Fibroblast of peridontal ligament (primary cell): Measurements from ENCODE around the gene DCPS.
A peak's percentile ranks its signal among the peaks of the same experiment; 100 is the strongest.
"Not testable (repeated sequence)": the region's sequence is repeated elsewhere in the genome, so short reads cannot be mapped to it uniquely, and the experiment has no call there.

ENCODE experiments used
- DNase-seq: peaks from one replicate; pipeline ENCODE4 v3.0.0-alpha.2; 2010; ENCODE audit errors: extremely low read depth

DCPS gene

DNA sequence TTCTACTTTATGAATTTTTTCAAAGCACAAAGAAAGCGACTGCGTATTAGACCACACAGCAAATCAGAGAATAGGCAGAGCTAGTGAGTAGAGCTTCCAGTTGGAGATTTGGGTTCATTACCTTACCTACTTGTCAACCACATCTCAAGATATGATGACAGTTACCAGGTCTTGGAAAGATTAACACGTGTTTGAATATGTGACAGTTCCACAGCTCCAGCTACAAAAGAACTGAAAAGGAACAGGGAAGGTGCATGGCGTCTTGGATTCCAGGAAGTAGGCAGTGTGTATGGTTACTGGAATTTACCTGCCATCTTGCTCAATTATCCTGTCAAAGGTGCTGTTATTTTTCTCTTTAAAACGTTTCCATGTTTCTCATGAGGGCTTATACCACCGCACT, 15.6 kb upstream of the DCPS start:
- no peak for DNase-seq

DNA sequence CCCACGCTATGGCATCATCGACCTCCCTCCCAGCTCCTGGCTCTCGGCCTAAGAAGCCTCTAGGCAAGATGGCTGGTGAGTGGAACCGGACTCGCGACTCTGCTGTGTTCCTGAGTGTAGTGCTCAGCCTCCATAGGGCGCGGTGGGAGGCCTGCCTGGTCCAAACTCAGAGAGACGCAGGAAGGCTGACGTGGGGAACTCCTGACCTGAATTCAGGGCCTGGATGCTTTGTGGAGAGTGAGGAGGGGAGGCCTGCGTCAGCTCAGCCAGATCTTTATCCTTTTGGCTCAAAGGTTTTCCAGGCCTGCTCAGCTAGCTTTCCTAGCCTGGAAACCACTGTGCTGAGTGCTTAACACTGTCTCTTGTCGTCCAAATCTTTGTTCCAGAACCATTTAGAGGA, 13.0 kb upstream of the DCPS start:
- no peak for DNase-seq

DNA sequence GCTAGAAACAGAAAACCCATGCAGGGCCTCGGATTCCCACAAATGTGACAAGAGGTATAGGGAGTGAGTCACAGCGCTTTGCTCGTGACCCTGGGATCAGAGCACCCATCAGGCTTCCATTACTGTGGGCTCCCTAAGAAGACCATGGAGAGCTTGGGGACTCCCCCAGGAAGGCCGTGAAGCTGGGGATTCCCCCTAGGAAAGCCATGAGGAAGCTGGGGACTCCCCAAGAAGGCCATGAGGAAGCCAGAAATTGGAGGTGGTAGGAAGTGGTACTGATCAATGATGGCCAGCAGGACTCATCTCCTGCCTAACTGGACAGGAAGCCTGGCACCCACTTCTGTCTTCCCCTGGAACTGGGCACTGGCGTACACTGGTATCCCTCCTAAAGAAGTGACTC, 10.1 kb upstream of the DCPS start:
- DNase-seq: no peak

DNA sequence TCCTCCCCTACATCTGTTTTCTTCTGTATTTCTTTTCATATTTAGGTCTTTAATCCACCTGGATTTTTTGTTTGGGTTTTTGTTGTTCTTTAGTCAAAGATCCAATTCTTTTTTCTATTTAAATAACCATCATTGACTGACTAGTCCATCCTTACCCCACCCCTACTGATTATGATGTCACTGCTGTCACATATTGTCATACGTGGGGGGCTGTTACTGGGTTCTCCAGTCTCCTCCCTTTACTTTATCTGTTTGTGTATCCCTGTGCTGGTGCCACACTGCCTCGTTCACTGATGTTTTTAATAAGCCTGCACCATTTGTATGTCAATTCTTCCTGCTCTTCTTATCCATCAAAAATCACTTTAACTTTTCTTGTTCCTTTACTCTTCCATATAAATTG, 6.9 kb upstream of the DCPS start:
- DNase-seq: no peak

DNA sequence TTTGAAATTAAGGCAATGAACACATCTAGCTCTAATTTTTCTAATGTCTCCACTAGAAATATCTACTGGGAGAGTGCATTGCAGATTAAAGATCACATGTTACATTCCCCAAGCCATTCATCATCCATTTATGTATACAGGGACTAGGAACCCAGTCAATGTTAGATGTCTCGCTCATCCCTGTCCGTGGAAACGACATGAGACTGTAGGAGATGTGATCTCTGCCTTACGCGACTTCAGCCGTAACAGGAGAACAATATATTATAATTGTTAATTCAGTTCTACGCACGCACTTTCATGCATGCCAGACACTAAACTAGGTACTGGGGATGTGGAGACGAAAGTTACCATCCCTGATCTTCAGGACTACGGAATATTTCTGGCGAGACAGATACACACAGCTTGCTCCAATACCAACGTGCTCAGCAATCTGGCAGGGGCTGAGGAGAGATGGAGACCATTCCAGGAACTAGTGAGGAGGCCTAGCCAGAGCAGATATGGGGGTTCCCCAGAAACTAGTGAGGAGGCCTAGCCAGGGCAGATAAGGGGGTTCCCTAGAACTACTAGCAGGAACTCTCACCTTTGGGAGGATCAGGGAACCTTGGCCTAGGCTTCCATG, 706 bp downstream of the DCPS start:
- no peak for DNase-seq

DNA sequence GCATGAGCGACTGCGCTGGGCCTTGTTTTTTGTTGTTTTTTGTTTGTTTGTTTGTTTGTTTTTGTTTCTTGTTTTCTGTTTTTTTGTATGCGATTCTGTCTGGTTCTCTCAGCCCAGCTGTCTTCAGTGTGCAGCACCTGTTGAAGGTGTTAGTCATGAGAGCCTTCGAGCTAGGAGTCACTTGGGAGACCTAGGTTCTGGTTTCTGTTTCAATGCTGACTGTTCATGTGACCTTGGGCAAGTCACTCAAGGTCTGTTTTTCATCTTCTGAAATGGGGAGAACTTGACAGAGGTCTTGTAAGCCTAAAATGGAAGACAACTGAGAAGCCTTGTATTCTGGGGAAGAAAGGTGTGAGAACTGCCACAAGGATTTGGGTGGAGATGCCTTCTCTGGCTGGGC, 1.8 kb downstream of the DCPS start:
- DNase-seq: no peak

DNA sequence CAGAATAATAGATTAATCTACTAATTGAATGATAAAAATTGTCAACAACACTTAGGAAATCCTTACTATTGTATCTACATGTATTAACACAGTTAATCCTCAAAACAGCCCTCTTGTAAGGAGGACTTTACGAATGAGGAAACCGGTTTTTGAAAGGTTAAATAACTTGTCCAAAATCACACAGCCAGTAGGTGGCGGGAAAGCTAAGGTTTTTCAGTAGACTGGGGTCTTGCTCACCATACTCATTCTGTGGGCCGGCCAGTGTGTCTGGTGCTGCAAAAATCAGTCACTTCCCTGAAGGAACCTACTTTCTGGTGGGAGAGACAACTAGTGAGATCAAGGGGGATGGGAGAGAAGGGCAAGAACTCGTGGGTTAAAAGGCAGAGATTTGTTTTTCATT, 3.8 kb downstream of the DCPS start:
- peak; percentile 67 for DNase-seq

DNA sequence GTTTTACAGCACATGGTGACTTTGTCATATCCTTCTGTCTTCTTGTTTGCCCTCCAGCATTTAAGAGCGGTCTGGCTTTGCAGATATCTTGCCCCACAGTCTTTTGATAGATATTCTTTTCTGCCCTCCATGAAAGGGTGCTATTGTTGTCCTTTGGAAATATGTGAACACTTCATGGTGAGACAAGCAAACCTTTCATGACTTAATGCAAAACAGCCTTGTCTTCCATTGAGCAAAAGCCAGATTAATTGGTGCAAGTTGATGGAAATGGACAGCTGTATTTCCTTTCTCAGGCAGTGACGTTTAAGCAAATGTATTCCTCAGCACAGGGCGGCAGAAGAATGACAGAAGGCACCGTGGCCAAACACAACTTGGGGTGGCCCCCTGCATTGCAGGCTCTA, 4.4 kb downstream of the DCPS start:
- DNase-seq: no peak

DNA sequence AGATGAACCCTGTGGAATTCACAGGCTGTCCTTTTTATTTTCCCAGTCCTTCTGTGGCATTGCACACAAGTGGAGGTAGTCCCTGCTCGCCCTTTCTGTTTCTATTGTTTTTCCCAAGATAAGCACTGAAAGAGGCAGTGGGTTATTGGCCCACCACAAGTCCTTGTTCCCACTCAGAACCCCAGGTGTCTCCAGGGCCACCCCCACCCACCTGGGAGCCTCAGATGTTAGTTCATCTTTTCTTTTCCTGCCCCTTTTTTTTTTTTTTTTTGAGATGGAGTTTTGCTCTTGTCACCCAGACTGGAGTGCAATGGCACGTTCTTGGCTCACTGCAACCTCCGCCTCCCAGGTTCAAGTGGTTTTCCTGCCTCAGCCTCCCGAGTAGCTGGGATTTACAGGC, 4.9 kb downstream of the DCPS start:
- not testable (repeated sequence) for DNase-seq

DNA sequence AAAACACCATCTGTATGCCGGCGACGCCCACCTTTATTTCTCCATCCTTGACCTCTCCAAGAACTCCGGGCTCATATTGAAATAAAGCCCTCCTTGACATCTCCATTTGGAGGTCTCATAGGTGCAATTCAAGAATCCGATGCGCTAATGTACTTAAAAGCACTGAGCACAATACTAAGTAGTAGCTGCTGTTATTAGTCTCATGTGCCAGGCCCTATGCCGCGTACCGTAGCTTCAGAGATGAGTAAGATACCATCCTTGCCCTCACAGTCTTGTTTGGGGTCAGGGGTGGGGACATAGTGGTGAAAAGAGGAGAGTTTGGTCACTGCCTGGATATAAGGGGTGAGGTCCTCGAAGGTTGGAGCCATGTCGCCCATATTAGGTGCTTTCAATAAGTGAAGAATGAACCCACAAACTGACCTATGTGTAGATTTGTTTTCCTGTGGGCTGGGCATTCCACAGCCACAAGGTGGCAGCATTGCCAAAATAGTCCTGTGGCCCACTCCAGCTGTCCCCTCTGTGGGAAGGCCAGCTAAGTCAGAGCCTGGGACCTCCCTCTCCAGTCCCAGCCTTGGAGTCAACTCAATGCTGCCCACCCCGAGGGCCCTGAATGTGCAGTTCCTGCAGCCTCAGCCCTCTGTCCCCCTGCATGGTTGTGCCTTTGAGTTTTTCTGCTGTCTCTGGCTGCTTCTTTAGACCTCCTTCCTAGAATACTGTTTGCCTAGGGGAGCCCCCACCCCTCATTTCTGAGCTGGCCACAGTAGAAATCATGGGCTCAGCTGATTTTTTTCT, 6.5 kb downstream of the DCPS start:
- peak; percentile 77 for DNase-seq

DNA sequence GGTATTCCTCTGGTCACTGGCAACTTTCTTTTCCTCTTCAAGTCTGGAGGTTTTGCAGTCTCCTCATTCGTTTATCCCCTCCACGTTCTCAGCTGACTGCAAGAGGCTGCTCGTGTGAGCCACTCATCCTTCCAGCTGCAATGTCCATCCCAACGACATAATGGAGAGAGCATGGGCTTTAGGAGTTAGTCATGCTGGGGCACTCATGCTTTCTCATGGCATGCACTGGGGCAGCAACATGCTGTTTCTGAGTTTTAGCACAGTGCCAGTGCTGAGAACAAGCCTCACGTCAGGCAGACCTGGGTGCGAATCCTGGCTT, 7.1 kb downstream of the DCPS start:
- no peak for DNase-seq

DNA sequence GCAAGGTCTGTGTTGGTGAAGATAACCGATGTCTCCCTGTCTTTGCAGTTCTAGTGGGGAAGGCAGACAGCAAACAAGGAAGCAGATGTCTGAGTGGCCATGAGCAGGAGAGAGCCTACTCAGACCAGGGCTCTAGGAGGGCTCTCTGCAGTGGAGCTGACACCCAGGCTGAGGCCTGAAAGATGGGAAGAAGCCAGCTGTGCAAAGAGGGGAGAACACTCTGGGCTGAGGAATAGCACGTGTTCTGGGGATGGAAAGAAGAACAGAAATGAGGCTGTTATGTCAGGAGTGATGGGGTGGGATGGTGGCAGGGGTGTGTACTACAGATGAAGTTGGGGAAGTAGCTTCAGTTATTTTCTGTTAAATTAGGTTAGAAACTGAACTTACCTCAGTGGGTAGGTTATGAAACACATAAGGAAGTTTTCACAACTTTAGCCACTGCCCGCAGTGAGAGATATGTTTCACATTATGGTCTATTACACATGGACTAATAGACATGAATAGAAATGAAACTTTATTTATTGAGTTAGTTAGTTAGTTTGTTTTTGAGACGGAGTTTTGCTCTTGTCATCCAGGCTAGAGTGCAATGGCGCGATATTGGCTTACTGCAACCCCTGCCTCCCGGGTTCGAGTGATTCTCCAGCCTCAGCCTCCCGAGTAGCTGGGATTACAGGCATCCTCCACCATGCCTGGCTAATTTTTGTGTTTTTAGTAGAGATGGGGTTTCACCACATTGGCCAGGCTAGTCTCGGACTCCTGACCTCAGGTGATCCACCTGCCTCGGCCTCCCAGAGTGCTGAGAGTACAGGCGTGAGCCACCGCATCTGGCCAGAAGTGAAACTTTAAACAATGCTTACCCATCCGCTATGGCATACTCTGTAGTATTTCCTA, 7.8 kb downstream of the DCPS start:
- DNase-seq: no peak

DNA sequence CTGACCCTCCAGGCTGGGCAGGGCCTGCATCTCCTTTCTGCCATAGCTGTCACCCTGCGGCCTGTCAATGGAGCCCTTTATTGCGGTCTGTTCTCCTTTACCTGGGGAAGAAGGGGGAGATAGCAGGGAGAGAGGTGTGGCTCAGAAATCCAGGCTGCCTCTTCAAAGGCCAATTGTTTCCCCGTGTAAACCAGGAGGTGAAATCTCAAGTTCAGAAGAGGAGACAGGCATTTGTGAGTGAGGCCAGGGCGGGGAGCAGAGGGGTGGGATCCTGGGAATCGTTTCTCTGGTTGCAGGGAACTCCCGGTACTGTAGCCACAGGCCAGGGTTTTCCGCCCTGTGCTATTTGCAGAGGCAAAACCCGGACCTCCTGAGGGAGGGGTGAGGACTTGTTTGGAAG, 9.1 kb downstream of the DCPS start:
- no peak for DNase-seq

DNA sequence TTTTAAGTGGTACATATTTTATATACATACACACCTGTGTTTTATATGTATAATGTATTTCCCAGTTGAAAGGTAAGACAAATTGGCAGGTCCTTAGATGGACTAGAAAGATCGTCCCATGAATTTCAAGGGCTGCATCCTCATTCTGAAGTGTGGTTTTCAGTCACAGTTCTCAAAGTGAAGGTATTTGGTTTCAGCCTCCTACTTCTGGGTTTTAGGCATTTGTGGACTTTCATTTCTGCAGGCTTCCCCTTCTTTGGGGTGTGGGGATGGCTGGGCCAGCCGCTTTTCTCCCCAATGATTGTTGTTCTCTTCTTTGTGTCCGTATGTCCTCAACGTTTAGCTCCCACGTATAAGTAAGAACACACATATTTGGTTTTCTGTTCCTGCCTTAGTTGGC, 10.0 kb downstream of the DCPS start:
- no peak for DNase-seq

DNA sequence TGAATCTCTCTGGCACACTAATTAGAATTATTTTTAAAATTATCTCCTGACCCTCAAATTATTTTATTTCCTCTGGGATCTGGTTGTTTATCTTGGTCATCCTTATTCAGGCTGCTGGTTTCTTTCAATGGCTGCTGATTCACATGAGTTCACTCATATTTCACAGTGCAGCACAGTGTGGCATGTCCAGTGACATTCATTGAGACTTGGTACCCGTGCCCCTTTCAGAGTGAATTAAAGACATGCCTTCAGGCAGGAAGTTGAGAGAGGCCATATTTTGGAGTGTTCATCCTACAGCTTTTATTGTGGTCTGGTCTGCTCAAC, 13.5 kb downstream of the DCPS start:
- DNase-seq: no peak

DNA sequence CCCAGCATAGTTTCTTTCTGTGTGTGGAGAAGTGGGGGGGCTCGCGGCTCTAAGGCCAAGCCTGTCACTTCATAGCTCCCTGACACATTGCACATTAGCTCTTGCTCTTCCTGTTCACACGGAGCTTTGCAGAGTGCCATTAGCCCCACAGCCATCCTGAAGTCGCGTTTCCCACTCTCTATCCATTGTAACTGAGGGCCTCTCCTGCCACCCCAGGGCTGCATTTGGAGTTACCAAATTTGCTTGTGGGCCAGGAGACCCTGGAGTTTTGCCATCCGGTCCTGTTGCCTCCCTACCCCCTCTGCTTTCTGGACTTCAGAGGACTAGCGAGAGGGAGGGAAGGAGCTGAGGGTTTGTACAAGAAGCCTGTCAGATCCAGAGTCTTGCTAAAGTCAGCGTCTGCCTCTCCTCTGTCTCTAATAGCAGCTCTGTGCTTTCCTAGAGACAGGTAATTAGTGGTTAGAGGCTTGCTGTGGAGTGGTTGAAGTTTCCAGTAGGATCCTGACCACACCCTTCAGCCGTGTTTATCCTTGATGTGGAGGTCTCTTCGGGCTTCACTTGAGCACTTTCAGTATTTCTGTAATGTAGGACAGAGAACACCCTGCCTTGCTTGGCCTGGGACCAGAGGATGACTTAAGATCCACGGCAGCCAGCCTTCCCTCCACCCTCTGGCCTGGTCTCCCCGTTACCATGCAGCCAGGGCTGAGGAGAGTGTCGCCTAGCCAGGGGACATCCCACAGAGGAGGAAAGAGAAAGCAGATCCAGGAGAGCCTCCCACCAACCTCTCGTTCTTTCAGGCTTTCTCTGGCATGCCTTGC, 14.1 kb downstream of the DCPS start:
- peak; percentile 87 for DNase-seq

DNA sequence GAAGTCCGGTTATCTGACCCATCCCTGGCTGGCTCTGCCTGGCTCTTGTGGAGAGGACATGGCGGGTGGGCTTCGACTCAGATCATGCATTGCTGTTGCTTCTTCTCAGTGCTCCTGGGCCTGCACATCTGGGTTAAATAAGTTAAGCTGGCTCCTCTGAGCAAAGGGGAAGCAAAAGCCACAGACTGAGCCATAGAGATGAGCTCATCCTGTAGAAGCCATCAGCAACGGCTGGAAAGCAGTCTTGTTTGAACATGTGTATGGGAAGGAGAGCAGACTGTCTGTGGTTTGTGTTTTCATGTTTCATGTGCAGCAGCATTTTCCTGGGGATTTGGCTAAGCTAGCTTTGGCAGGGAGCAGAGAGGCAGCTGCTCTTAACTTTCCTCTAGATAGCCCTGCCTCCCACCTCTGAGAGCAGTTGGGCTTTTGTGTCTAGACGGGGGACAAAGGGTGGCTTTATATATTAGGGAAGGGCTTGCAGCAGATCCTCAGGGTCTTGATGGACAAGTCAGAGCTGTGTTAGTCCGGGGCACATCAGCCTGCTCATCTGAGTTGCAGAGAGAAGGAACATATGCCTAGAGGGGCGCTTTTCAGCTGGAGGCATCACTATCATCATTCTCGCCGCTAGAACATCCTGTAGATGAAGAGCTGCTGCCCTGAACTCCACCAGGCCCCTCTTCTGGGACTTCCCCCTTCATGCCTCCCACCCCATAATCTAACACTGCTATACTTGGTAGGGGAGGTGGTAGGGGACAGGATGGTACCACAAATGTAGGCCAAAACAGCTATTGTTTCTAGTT, 14.9 kb downstream of the DCPS start:
- peak; percentile 98 for DNase-seq

DNA sequence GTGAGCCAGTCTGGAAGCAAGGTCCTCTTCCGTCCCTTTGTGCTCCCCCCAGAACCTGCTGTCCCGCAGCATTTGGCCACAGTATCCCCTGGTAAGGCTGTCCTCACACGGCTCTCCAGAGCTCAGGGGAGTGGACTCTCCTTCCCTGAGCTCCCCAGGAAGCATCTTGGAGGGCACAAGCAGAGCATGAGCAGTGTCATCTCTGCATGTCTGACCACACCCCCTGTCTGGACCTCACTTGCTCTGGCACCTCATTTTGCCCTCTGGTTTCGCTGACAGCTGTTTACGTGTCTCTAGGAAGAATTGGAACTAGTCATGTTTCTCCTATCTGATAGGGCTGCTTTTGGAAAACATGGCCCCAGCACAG, 15.5 kb downstream of the DCPS start:
- DNase-seq: no peak

DNA sequence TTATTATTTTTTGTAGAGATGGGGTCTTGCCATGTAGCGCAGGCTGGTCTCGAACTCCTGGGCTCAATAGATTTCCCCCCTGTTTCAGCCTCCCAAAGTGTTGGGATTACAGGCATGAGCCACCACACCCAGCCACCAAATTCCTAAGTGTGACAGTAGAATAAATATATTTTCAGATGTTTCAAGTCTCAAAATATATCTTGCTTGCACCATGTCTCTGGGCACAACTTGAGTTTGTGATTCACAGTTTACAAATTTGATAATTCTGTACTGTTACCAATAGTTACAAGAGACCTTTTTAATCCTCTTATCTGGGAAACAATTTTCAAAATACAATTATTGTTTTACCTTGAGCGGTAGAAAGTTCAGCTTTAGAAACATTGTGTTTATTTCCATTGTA, 19.1 kb downstream of the DCPS start:
- no peak for DNase-seq

DNA sequence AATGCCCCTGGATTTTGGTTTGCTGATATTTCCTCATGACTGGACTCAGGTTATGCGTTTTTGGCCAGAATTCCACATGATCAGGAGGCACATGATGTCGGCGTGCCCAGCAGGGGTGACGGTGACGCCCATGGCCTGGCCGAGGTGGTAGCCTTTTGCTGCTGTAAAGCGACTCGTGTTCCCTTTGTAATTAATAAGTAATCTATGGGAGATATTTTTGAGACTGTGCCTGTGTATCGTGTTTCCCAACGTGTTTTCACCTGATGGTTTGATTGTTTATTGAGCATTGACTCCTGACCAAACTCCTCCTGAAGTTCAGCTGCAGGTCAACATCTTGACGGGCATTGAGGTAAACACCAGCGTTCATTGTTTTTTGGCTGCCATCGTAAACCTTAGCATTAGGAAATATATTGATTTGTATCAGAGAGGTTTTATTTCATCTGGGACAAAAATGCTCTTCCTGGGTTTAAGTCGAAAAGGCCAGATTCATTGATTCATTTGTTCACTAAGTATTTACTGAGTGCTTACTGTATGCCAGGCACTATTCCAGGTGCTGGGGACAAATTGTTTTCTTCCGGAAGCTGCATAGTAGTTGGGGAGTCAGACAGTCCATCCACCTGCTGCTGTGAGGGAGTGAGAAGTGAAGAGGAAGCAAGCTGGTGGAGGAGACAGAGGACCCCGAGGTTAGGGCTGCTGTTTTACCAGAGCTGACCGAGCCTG, 23.6 kb downstream of the DCPS start:
- DNase-seq: no peak

DNA sequence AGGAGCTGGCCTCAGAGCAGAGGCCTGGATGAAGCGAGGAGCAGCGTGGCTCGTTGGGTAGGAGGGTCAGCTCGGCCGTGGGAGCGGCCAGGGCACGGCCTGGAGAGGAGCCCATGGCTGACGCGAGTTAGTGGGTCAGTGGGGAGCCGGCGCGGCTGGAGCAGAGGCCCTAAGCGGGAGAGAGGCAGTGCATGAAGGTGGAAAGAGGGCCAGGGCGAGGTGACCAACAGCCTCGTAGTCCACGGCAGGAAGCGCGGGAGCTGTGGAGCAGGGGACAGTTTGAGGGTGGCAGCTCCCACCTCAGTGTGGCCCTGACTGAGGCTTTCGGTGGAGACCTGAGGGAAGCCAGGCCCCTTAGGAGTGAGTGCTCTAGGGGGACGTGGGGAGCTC, 24.1 kb downstream of the DCPS start:
- no peak for DNase-seq
